Liver (tissue), 9 donors: Measurements from ENCODE around the gene PGAM4. TPM values are rescaled to one million over a fixed set of nuclear protein-coding genes. Genes with fewer than 3 reads are reported as not detected.

Experiments used
- DNase-seq: peaks from one replicate; pipeline ENCODE4 v3.0.0-alpha.2; 2017; ENCODE audit warnings: low spot score
- H3K27ac ChIP-seq, 2 donors: one replicate each; pipeline ENCODE4 v1.7.0; 2013; ENCODE audit warnings: inconsistent platforms in 2 of 2, low read length in 2 of 2, control low read depth in 1 of 2, low read depth in 1 of 2, mild to moderate bottlenecking in 1 of 2
- H3K27me3 ChIP-seq, 4 donors: one replicate each; pipeline versions ENCODE4 v1.6.1 to v1.7.0; 2013; ENCODE audit warnings: low read length in 3 of 4, inconsistent platforms in 1 of 4, mild to moderate bottlenecking in 1 of 4, moderate library complexity in 1 of 4; ENCODE audit not compliant: control insufficient read depth in 4 of 4, insufficient read depth in 4 of 4
- H3K36me3 ChIP-seq, 4 donors: one replicate each; pipeline versions ENCODE4 v1.6.1 to v1.7.0; 2013; ENCODE audit warnings: low read length in 3 of 4, mild to moderate bottlenecking in 3 of 4, low read depth in 1 of 4, moderate library complexity in 1 of 4; ENCODE audit not compliant: control insufficient read depth in 4 of 4, insufficient read depth in 3 of 4
- H3K4me1 ChIP-seq, 4 donors: one replicate each; pipeline versions ENCODE4 v1.6.1 to v1.7.0; 2013; ENCODE audit warnings: low read length in 3 of 4, mild to moderate bottlenecking in 3 of 4, moderate library complexity in 1 of 4; ENCODE audit not compliant: control insufficient read depth in 4 of 4, insufficient read depth in 4 of 4
- H3K4me3 ChIP-seq, 3 donors: one replicate each; pipeline versions ENCODE4 v1.6.1 to v1.7.0; 2013; ENCODE audit warnings: low read length in 3 of 3, control low read depth in 1 of 3, low read depth in 1 of 3, mild to moderate bottlenecking in 1 of 3
- H3K9ac ChIP-seq, 2 donors: one replicate each; pipeline ENCODE4 v1.7.0; 2013; ENCODE audit warnings: low read length in 2 of 2, mild to moderate bottlenecking in 2 of 2, moderate library complexity in 2 of 2, control low read depth in 1 of 2, low read depth in 1 of 2
- H3K9me3 ChIP-seq, 4 donors: one replicate each; pipeline versions ENCODE4 v1.6.1 to v1.7.0; 2013; ENCODE audit warnings: low read length in 3 of 4; ENCODE audit not compliant: control insufficient read depth in 4 of 4
- EGR1 ChIP-seq, 2 donors: IDR thresholded peaks; 2 replicates each; pipeline ENCODE4 v1.6.1; 2016 to 2018; ENCODE audit warnings: antibody characterized with exemption in 2 of 2, low read depth in 2 of 2
- FOXA1 ChIP-seq: IDR thresholded peaks from 2 replicates; pipeline ENCODE4 v1.6.1; 2016; ENCODE audit warnings: antibody characterized with exemption
- FOXA2 ChIP-seq: IDR thresholded peaks from 2 replicates; pipeline ENCODE4 v1.6.1; 2016; ENCODE audit warnings: antibody characterized with exemption
- HNF4A ChIP-seq, 2 donors: conservative IDR thresholded peaks; 2 replicates each; pipeline ENCODE4 v1.6.1; 2016; ENCODE audit warnings: antibody characterized with exemption in 2 of 2, mild to moderate bottlenecking in 2 of 2
- HNF4G ChIP-seq: IDR thresholded peaks from 2 replicates; pipeline ENCODE4 v1.6.1; 2016; ENCODE audit warnings: antibody characterized with exemption
- JUND ChIP-seq, 2 donors: IDR thresholded peaks; 2 replicates each; pipeline ENCODE4 v1.6.1; 2016; ENCODE audit warnings: antibody characterized with exemption in 2 of 2
- NR2F2 ChIP-seq: IDR thresholded peaks from 2 replicates; pipeline ENCODE4 v1.6.1; 2016; ENCODE audit warnings: antibody characterized with exemption
- RAD21 ChIP-seq, 2 donors: IDR thresholded peaks; 2 replicates each; pipeline ENCODE4 v1.6.1; 2016; ENCODE audit warnings: antibody characterized with exemption in 2 of 2, mild to moderate bottlenecking in 2 of 2
- RXRA ChIP-seq, 2 donors: IDR thresholded peaks; 2 replicates each; pipeline ENCODE4 v1.6.1; 2017 to 2018; ENCODE audit warnings: antibody characterized with exemption in 2 of 2, mild to moderate bottlenecking in 1 of 2
- SP1 ChIP-seq: IDR thresholded peaks from 2 replicates; pipeline ENCODE4 v1.6.1; 2018; ENCODE audit warnings: antibody characterized with exemption, mild to moderate bottlenecking
- TAF1 ChIP-seq: conservative IDR thresholded peaks from 2 replicates; pipeline ENCODE4 v1.6.1; 2016; ENCODE audit warnings: antibody characterized with exemption, mild to moderate bottlenecking
- YY1 ChIP-seq: IDR thresholded peaks from 2 replicates; pipeline ENCODE4 v1.6.1; 2016; ENCODE audit warnings: antibody characterized with exemption, mild to moderate bottlenecking
- WGBS: extraction: QIAGEN DNeasy Blood & Tissue Kit; methylation state at CpG from one replicate; pipeline ENCODE4 v1.1.7; 2013; 5-methylcytosine and 5-hydroxymethylcytosine counted together
- polyA plus RNA-seq, 2 donors: library from polyadenylated mRNA; stranded (reverse) in 1 of 2; unstranded in 1 of 2; fragments of 200-250 nt in 1 of 2; fragments of >200 nt in 1 of 2; fragmentation: Nextera tagmentation in 1 of 2; extraction: Ambion mirVana in 1 of 2; gene quantifications; one replicate each; pipeline versions ENCODE4 v1.2.1 to v1.2.3, GENCODE V29; 2013 to 2015
- total RNA-seq, 2 donors: library from RNA; depleted of rRNA; stranded (reverse); fragments of >200 nt; gene quantifications; one replicate each; pipeline ENCODE4 v1.2.3, GENCODE V29; 2014
- TF ChIP-seq, protein P1 (sequence below): IDR thresholded peaks from 2 replicates; pipeline ENCODE4 v1.6.1; 2016; ENCODE audit warnings: antibody characterized with exemption
- TF ChIP-seq, protein P2 (sequence below): IDR thresholded peaks from 2 replicates; pipeline ENCODE4 v1.6.1; 2016; ENCODE audit warnings: antibody characterized with exemption, mild to moderate bottlenecking
- TF ChIP-seq, protein P3 (sequence below): IDR thresholded peaks from 2 replicates; pipeline ENCODE4 v1.6.1; 2016; ENCODE audit warnings: antibody characterized with exemption
- TF ChIP-seq, protein P4 (sequence below): fragments of 150-350 bp; IDR thresholded peaks from 2 replicates; pipeline ENCODE4 v1.5.1; 2017; ENCODE audit warnings: improper control_type of control experiment, low read depth, low read length; ENCODE audit not compliant: missing input control
- donor health status: healthy.
- donor health status: healthy.
- donor health status: healthy.
- donor health status: healthy.
- donor health status: healthy.

PGAM4 gene
- total and polyA plus RNA-seq, 4 donors, result not detected

DNA sequence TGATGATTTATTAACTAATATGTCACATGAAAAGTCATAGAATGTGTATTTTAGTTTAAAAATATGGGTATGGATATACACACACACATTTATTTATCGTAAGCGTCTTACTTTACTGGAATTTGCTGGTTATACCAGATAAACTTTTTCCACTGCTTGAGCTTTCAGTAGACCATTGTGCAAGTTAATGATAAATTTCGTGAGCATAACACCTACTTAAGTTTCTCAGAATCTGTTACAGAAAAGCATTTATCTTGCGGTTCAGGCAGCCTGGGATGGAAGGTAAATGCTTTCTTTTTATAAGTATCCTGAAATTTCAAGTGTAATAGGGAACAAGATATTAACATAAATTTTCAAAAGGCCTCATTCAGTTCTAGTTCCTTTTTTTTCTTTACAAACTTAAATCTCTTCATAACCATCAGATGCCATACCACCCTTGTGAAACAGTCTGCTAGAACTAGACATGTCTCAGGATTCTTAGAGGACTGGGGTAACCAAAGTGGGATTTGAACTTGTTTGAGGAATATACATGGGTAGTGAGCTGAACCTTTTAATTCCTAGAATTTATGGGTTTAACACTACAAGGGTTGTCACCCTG lies 31.3 kb downstream of the PGAM4 start:
- Histone ChIP-seq H3K4me3 (no peak overlapping the region), H3K27ac (no peak overlapping the region), H3K9ac (no peak overlapping the region), H3K4me1 (no peaks in the 10 kb centered on the region), H3K9me3 (no peaks in the 10 kb centered on the region), H3K27me3 (no peaks in the 10 kb centered on the region), H3K36me3 (no peaks in the 10 kb centered on the region)
- 93% methylated on average over 4 of the region's 4 CpGs for WGBS
- no peak for DNase-seq
- TF ChIP-seq, protein P1, sequence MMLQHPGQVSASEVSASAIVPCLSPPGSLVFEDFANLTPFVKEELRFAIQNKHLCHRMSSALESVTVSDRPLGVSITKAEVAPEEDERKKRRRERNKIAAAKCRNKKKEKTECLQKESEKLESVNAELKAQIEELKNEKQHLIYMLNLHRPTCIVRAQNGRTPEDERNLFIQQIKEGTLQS, result no peak
- no peak for TF ChIP-seq HNF4A (conservative IDR thresholded peaks at IDR 0.05)
- TF ChIP-seq FOXA1, result no peak
- TF ChIP-seq SP1, result no peak
- no peak for TF ChIP-seq RXRA (IDR thresholded peaks at IDR 0.05)
- TF ChIP-seq JUND (IDR thresholded peaks at IDR 0.05), result no peak
- no peak for TF ChIP-seq EGR1 (IDR thresholded peaks at IDR 0.05; ENCODE audit: low read depth in 2 of 2)
- TF ChIP-seq, protein P2, sequence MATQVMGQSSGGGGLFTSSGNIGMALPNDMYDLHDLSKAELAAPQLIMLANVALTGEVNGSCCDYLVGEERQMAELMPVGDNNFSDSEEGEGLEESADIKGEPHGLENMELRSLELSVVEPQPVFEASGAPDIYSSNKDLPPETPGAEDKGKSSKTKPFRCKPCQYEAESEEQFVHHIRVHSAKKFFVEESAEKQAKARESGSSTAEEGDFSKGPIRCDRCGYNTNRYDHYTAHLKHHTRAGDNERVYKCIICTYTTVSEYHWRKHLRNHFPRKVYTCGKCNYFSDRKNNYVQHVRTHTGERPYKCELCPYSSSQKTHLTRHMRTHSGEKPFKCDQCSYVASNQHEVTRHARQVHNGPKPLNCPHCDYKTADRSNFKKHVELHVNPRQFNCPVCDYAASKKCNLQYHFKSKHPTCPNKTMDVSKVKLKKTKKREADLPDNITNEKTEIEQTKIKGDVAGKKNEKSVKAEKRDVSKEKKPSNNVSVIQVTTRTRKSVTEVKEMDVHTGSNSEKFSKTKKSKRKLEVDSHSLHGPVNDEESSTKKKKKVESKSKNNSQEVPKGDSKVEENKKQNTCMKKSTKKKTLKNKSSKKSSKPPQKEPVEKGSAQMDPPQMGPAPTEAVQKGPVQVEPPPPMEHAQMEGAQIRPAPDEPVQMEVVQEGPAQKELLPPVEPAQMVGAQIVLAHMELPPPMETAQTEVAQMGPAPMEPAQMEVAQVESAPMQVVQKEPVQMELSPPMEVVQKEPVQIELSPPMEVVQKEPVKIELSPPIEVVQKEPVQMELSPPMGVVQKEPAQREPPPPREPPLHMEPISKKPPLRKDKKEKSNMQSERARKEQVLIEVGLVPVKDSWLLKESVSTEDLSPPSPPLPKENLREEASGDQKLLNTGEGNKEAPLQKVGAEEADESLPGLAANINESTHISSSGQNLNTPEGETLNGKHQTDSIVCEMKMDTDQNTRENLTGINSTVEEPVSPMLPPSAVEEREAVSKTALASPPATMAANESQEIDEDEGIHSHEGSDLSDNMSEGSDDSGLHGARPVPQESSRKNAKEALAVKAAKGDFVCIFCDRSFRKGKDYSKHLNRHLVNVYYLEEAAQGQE, result no peak
- no peak for TF ChIP-seq FOXA2
- TF ChIP-seq, protein P3, sequence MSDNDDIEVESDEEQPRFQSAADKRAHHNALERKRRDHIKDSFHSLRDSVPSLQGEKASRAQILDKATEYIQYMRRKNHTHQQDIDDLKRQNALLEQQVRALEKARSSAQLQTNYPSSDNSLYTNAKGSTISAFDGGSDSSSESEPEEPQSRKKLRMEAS, result no peak
- no peak for TF ChIP-seq NR2F2
- TF ChIP-seq YY1, result no peak
- TF ChIP-seq HNF4G, result no peak
- TF ChIP-seq, protein P4, sequence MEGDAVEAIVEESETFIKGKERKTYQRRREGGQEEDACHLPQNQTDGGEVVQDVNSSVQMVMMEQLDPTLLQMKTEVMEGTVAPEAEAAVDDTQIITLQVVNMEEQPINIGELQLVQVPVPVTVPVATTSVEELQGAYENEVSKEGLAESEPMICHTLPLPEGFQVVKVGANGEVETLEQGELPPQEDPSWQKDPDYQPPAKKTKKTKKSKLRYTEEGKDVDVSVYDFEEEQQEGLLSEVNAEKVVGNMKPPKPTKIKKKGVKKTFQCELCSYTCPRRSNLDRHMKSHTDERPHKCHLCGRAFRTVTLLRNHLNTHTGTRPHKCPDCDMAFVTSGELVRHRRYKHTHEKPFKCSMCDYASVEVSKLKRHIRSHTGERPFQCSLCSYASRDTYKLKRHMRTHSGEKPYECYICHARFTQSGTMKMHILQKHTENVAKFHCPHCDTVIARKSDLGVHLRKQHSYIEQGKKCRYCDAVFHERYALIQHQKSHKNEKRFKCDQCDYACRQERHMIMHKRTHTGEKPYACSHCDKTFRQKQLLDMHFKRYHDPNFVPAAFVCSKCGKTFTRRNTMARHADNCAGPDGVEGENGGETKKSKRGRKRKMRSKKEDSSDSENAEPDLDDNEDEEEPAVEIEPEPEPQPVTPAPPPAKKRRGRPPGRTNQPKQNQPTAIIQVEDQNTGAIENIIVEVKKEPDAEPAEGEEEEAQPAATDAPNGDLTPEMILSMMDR, result no peak
- TF ChIP-seq RAD21 (IDR thresholded peaks at IDR 0.05), result no peak

DNA sequence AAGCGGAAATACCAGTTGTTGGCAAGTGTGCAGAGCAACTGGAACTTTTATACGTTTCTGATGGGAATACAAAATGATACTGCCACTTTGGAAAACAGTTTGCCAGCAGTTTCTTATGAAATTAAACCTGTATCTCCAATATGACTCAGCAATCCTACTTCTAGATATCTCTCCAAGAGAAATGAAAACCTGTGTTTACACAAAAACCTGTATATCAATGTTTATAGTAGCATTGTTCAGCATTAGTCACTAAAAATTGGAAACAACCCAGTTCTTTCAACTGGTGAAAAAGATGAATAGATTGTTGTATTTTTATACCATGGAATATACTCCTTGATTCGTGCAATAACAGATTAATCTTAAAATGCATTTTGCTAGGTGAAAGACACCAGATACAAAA lies 32.1 kb downstream of the PGAM4 start:
- no peaks in the 10 kb centered on the region for H3K27me3 ChIP-seq
- H3K27ac ChIP-seq, result no peak overlapping the region
- H3K4me1 ChIP-seq, result no peaks in the 10 kb centered on the region
- no peaks in the 10 kb centered on the region for H3K9me3 ChIP-seq
- no peak for DNase-seq
- H3K9ac ChIP-seq, result no peak overlapping the region
- TF ChIP-seq TAF1 (no peak), RXRA (IDR thresholded peaks at IDR 0.05) (no peak)
- H3K36me3 ChIP-seq, result no peaks in the 10 kb centered on the region
- WGBS, result 72% methylated on average over 3 of the region's 3 CpGs
- H3K4me3 ChIP-seq, result no peak overlapping the region
